GM21528 (cell line): ENCODE measurements around the gene PRIM1.
"Not testable (repeated sequence)": the region's sequence is repeated elsewhere in the genome, so short reads cannot be mapped to it uniquely, and the experiment has no call there.

ENCODE experiments used
- ATAC-seq: cut with Tn5 transposase; IDR thresholded peaks from one replicate; pipeline ENCODE4 v1.9.1; 2021; ENCODE audit warnings: mild to moderate bottlenecking, moderate library complexity; ENCODE audit not compliant: unreplicated experiment, low FRiP score

Gene PRIM1

DNA sequence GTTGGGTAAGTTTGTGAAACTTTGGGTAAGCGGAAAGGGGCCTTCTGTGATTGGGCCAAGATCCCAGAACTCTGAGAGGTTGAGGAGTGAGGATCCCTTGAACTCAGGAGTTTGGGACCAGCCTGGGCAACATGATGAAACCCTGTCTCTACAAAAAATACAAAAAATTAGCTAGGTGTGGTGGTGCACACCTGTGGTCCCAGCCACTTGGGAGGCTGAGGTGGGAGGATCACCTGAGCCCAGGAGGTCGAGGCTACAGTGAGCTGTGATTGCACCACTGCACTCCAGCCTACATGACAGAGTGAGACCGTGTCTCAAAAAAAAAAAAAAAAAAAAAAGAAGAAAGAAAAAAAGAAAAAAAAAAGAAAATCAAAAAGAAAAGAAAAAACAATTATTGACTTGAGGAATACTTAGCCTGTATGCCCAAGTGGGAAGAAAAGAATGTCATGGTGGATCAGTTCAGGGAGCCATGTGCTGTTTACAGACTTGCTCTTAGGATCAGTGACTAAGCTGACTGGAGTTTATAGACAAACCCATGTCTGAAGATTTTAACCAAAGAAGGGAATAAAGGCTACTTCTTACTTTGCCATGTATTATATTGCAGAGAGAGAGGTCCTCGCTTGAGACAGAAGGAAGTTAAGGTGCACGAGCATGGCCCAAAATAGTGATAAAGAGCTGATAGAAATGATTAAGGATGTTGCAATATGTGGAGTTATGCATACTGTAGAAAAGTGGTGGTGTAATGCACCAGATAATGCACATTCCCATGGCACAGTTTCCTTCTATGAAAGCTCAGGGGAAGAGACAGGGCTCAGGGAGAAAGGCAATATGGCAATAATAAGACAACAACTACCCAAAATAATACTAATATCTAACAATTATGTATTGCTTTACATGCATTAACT is 11.9 kb upstream of the PRIM1 start:
- ATAC-seq = no peak

DNA sequence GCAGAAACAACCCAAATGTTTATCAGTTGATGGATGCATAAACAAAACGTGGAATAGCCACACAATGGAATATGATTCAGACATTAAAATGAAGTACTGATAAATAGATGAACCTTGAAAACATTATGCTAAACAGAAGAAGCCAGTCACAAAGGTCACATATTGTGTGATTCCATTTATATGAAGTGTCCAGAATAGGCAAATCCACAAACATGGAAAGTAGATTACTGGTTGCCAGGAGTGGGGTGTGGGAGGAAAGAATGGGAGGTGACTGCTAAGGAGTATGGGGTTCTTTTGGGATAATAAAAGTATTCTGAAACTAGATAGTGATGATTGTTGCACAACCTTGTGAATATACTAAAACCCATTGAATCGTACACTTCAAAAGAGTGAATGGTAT is 9.7 kb upstream of the PRIM1 start:
- ATAC-seq = no peak

DNA sequence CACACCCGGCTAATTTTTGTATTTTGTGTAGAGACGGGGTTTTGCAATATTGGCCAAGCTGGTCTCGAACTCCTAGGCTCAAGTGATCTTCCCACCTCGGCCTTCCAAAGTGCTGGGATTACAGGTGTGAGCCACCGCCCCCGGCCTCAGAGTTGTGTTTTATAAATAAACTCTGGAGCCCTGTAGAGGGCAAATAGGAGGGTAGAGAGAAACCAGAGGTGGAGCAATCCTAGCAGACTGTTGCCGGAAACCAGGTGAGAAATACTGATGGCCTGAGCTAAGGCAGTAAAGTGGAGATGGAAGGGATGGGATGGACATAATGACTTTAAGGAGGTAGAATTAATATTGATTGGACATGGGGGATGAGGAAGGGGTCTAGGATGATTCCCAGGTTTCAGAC is 8.3 kb upstream of the PRIM1 start:
- ATAC-seq = no peak

GRCh38 chr12:56759263-56759908 is 7.3 kb upstream of the PRIM1 start:
- ATAC-seq = no peak

DNA sequence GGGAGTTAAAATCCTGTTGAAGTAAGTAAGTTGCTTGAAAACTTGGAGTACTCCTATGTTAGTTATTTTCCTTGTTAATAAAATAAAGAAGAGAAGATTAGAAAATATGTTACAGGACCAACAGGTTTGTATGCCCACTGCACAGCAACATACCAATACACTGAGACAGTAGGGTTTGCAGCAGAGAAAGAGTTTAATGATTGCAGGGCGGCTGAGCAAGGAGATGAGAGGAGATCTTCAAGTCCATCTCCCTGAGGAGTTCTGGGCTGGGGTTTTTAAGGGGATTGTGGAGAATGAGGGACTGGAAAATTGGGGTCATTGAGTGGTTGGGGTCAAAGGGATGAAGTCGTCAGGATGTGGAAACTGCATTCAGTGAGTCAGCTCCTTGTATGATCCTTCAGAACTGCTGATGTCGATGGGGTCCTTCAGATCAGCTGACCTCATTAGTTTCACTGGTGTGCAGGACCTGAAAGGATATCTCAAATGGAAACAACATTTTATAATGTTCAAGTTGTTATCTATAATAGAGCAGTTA is 6.7 kb upstream of the PRIM1 start:
- ATAC-seq = no peak

DNA sequence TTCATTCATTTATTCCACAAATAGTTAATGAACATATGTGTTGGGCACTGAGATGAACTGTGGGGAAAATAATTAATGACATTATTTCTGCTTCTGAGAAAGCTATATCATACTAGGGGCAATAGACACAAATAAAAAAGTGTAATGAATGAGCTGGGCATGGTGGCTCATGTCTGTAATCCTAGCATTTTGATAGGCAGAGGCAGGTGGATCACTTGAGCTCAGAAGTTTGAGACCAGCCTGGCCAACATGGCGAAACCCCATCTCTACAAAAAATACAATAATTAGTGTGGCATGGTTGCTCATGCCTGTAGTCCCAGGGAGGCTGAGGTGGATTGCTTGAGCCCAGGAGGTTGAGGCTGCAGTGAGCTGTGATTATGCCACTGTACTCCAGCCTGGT is 5.8 kb upstream of the PRIM1 start:
- ATAC-seq = not testable (repeated sequence)

DNA sequence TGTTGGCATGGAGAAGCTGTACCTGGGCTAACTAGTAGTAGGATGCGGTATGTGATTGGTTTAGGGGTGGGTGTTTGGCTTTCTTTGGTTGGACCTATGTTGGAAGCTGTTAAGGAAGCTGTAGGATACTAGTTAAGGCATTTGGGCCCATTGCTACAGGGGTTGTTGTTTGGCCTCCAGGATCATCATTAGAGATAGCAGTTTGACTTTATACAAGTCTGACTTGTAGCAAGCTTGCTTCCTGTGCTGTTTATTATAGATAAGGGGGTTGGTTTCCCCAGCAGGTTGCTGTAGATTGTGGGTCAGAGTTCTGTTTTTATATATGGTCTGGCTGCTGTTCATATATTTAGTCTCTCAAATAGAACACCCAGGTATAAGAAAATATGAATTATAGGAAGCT is 1.4 kb upstream of the PRIM1 start:
- ATAC-seq = no peak

- ATAC-seq = not testable (repeated sequence)
Observed at GRCh38 chr12:56750596-56750995, 1.5 kb downstream of the PRIM1 start.

GRCh38 chr12:56749853-56750252 is 2.3 kb downstream of the PRIM1 start:
- ATAC-seq = no peak

- no peak for ATAC-seq
Observed at GRCh38 chr12:56749359-56749758, 2.8 kb downstream of the PRIM1 start.

GRCh38 chr12:56728139-56728861 is 23.8 kb downstream of the PRIM1 start:
- ATAC-seq = no peak

GRCh38 chr12:56726196-56726675 is 25.9 kb downstream of the PRIM1 start:
- not testable (repeated sequence) for ATAC-seq

- no peak for ATAC-seq
Observed at GRCh38 chr12:56725723-56726102, 26.4 kb downstream of the PRIM1 start.

DNA sequence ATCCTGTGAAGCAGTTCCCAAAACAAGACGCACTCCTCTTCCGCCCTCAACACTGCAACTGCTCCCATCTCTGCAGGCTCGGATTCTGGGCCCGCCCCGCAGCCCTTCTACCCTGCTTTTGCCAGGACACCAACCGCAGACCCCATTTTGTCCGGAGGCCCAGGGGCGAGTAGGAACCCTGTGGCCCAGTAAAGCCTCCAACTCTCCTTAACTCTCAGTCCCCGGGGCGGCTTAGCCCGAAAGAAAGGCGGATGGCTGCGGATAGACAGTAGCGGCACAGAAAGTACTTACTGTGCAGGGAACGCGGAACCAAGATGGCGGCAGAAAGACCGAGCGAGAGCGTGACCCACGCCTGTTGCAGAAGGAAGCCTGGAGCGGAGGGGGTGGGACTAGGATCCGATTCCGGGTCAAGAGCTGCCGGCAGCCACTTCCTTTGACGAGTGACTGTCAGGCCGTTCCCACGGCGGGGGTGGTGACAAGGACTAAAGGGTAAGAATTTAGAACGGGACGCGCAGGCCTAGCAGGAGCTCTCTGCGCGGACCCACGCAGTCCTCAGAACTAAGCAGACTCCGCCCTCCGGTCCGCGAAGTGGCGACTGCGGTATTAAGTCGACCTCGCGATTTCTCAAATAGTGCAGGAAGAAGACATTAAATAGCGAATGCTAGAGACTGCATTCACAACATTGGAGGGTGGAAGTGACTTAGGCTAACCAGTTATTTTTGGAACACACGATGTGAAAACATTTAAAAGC is 27.0 kb downstream of the PRIM1 start, which contains the start of gene NACA:
NACA (minus strand) TSS at position 328 of the 751 bp plus-strand sequence. CDS start 778 bp downstream, outside the sequence.
- ATAC-seq = peak; percentile 93

GRCh38 chr12:56724701-56724971 is 27.5 kb downstream of the PRIM1 start:
- no peak for ATAC-seq

- ATAC-seq = no peak
Observed at GRCh38 chr12:56723889-56724700, 28.0 kb downstream of the PRIM1 start.

GRCh38 chr12:56723352-56723751 is 28.8 kb downstream of the PRIM1 start:
- ATAC-seq = no peak

DNA sequence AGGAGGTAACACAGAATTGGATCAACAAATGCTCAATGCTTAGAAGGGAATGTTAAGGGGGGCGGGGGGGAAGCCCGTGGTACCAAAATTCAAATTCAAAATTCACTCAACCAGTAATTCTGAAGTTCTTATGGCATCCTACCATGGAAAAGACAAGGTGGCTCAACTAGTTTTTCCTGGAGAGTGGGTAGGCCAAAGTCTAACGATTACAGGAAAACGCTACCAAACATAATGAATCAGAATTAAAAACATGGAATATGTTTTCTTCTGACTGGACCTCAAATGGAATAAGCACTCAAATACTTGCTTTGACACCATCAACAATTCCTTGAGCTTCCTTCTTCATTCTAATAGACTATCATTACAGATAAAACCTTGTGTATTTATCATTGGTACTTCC is 29.3 kb downstream of the PRIM1 start:
- ATAC-seq = no peak

- no peak for ATAC-seq
Observed at GRCh38 chr12:56721721-56722120, 30.4 kb downstream of the PRIM1 start.
